Measurements from ENCODE around the gene RIC3.

Gene RIC3

DNA sequence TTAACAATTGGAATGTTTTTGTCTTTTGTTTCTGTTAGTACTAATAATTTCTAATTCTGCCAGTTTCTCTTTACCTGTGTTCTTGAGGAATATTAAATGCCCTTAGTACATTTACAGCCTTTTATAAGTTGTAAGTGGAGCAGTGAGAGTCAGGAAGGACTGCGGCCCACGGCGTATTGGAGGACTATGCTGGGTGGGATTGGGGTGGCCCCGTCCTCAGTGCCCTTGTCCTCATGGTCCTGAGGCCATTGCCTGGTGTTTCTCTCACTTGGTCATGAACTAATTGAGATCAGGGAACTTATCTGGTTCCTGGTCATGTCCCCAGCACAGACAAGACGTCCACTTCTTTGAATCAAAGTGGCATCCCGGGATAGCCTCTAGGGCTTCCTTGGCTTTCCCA lies 84.5 kb downstream of the RIC3 start:
- H3K36me3 ChIP-seq (ENCODE audit: control insufficient read depth in 1 of 2, insufficient read depth in 2 of 2, low read depth in 1 of 2, low read length in 2 of 2): no peaks in the 10 kb centered on the region
- WGBS: 96% methylated on average over 6 of the region's 6 CpGs

DNA sequence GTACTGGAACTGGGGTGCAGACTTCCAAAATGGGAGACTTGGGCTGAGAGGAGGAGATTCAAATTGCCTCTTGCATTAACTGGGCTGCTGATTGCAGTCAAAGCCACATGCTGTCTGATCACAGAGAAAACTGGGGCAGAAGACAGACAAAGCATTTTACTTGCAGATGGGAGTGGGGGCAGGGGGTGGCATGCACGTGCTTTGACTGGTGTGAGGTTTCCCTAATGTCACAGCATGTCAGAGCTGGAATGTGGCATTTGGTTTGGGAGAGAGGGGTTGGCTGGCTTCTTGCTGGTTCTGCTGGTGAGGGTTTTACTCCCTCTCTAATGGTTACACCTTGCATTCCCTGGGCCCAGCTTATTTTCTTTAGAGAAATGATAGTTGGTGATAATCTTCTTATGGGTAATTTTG lies 84.9 kb downstream of the RIC3 start:
- Histone ChIP-seq H3K27me3 (ENCODE audit: control insufficient read depth in 1 of 2, insufficient read depth in 1 of 2, low read length in 2 of 2) (peaks cover 0 to 76% of the 10 kb centered on the region in 2 experiments), H3K18ac (ENCODE audit: low read depth in 1 of 2, low read length in 2 of 2) (no peak overlapping the region), H3K4me2 (ENCODE audit: low read length, poor library complexity, severe bottlenecking) (no peak overlapping the region), H3K4me1 (ENCODE audit: control insufficient read depth, insufficient read depth, low read depth, low read length) (peaks cover 12% of the 10 kb centered on the region), H2BK120ac (ENCODE audit: low read depth, low read length) (no peak overlapping the region), H3K23ac (ENCODE audit: low read length in 2 of 2) (no peak overlapping the region), H4K91ac (ENCODE audit: low read length) (peak overlapping the region; percentile 10), H2BK12ac (ENCODE audit: low read length in 2 of 2) (no peak overlapping the region), H4K8ac (ENCODE audit: low read length) (no peak overlapping the region), H3K9ac (ENCODE audit: low read length) (no peak overlapping the region), H2AFZ (ENCODE audit: low read depth, low read length) (no peak overlapping the region), H2AK5ac (ENCODE audit: low read length, severe bottlenecking) (no peak overlapping the region), H3K14ac (ENCODE audit: low read length in 2 of 2) (no peak overlapping the region), H3K9me3 (ENCODE audit: control insufficient read depth, low read length) (no peaks in the 10 kb centered on the region), H3K27ac (ENCODE audit: low read length, poor library complexity, severe bottlenecking) (no peak overlapping the region), H3K36me3 (ENCODE audit: control insufficient read depth in 1 of 2, insufficient read depth in 2 of 2, low read depth in 1 of 2, low read length in 2 of 2) (no peaks in the 10 kb centered on the region), H3K4ac (ENCODE audit: low read depth in 1 of 2, low read length in 2 of 2) (no peak overlapping the region), H3K4me3 (ENCODE audit: insufficient read depth in 1 of 2, low read depth in 1 of 2, low read length in 2 of 2) (no peak overlapping the region), H2BK5ac (ENCODE audit: low read depth, low read length, poor library complexity, severe bottlenecking) (no peak overlapping the region), H3K79me1 (replicated peaks; ENCODE audit: low read length, poor library complexity, severe bottlenecking) (no peaks in the 10 kb centered on the region), H2BK15ac (ENCODE audit: low read depth, poor library complexity, severe bottlenecking) (no peak overlapping the region)
- 19% methylated on average over 1 of the region's 1 CpG for WGBS
- no peak for DNase-seq

More for the DNA sequence above, 84.5 kb downstream of the RIC3 start:
- no peak overlapping the region for H3K4me3 ChIP-seq (ENCODE audit: insufficient read depth in 1 of 2, low read depth in 1 of 2, low read length in 2 of 2)
- H3K9me3 ChIP-seq (ENCODE audit: control insufficient read depth, low read length): no peaks in the 10 kb centered on the region
- H4K8ac ChIP-seq (ENCODE audit: low read length): no peak overlapping the region
- H3K27ac ChIP-seq (ENCODE audit: low read length, poor library complexity, severe bottlenecking): no peak overlapping the region
- DNase-seq: no peak
- H2BK12ac ChIP-seq (ENCODE audit: low read length in 2 of 2): no peak overlapping the region
- H3K9ac ChIP-seq (ENCODE audit: low read length): no peak overlapping the region
- H3K4ac ChIP-seq (ENCODE audit: low read depth in 1 of 2, low read length in 2 of 2): no peak overlapping the region
- H4K91ac ChIP-seq (ENCODE audit: low read length): no peak overlapping the region
- H3K4me1 ChIP-seq (ENCODE audit: control insufficient read depth, insufficient read depth, low read depth, low read length): peaks cover 12% of the 10 kb centered on the region
- H3K27me3 ChIP-seq (ENCODE audit: control insufficient read depth in 1 of 2, insufficient read depth in 1 of 2, low read length in 2 of 2): peaks cover 0 to 71% of the 10 kb centered on the region in 2 experiments
- H2BK15ac ChIP-seq (ENCODE audit: low read depth, poor library complexity, severe bottlenecking): no peak overlapping the region
- no peak overlapping the region for H2AFZ ChIP-seq (ENCODE audit: low read depth, low read length)
- H3K18ac ChIP-seq (ENCODE audit: low read depth in 1 of 2, low read length in 2 of 2): no peak overlapping the region
- H2AK5ac ChIP-seq (ENCODE audit: low read length, severe bottlenecking): no peak overlapping the region
- H3K14ac ChIP-seq (ENCODE audit: low read length in 2 of 2): no peak overlapping the region
- no peak overlapping the region for H3K23ac ChIP-seq (ENCODE audit: low read length in 2 of 2)
- H2BK5ac ChIP-seq (ENCODE audit: low read depth, low read length, poor library complexity, severe bottlenecking): no peak overlapping the region
- no peak overlapping the region for H2BK120ac ChIP-seq (ENCODE audit: low read depth, low read length)
- no peaks in the 10 kb centered on the region for H3K79me1 ChIP-seq (replicated peaks; ENCODE audit: low read length, poor library complexity, severe bottlenecking)
- H3K4me2 ChIP-seq (ENCODE audit: low read length, poor library complexity, severe bottlenecking): no peak overlapping the region

DNA sequence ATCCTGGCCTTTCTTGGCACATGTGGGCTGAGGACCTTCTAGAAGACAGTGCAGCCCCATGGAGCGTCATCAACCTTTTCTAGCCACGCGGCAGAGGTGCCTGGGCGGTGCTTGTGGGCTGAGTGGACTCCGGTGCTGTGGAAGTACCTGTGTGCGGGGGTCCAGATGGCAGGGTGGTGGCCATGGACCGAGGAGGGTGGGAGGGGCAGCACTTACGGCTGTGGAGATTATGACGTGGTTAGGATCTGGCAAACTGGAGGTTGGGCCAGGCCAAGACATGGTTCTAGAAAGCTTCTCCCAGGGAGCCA lies 85.8 kb downstream of the RIC3 start:
- no peak overlapping the region for H4K8ac ChIP-seq (ENCODE audit: low read length)
- H3K14ac ChIP-seq (ENCODE audit: low read length in 2 of 2): peak overlapping the region in 1 of 2 experiments; percentile 26

DNA sequence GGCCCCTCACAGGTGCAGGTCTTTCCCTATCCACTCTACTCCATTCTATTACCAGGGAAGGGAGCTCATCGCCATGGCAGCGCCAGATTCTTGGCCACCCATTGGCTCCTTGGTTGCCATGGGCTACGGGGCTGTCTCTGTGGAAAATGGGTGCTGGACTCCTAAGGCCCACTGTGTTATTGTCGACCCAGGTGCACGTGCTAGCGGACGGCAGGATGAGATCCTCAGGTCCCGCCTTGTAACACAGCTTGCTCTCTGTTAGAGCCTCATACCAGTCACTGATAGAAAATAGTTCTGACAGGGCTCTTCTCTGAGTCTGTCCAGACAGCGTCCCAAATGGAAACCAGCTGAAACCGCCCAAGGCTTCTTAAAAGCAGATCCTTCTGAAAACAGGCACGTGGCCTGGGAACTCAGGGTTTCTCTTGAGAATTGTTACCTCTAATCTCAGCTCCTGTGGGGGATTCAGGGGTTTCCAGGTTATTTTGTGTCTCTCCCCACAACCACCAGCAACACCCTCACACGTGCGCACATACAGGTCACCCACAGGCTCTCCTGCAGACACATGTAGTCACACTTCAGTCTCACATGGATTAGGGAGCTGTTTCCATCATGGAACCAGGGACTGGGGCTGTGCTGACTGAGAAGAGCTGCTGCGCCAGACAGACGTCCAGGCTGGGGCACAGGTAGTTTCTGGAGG lies 86.3 kb downstream of the RIC3 start:
- H2BK15ac ChIP-seq (ENCODE audit: low read depth, poor library complexity, severe bottlenecking): no peak overlapping the region

More for the DNA sequence above, 85.8 kb downstream of the RIC3 start:
- no peaks in the 10 kb centered on the region for H3K36me3 ChIP-seq (ENCODE audit: control insufficient read depth in 1 of 2, insufficient read depth in 2 of 2, low read depth in 1 of 2, low read length in 2 of 2)
- H3K9ac ChIP-seq (ENCODE audit: low read length): peak overlapping the region; percentile 42
- H3K9me3 ChIP-seq (ENCODE audit: control insufficient read depth, low read length): no peaks in the 10 kb centered on the region
- no peak overlapping the region for H3K4me3 ChIP-seq (ENCODE audit: insufficient read depth in 1 of 2, low read depth in 1 of 2, low read length in 2 of 2)
- H2BK120ac ChIP-seq (ENCODE audit: low read depth, low read length): no peak overlapping the region
- H2BK15ac ChIP-seq (ENCODE audit: low read depth, poor library complexity, severe bottlenecking): no peak overlapping the region
- no peaks in the 10 kb centered on the region for H3K79me1 ChIP-seq (replicated peaks; ENCODE audit: low read length, poor library complexity, severe bottlenecking)
- 83% methylated on average over 9 of the region's 9 CpGs for WGBS
- no peak overlapping the region for H2BK12ac ChIP-seq (ENCODE audit: low read length in 2 of 2)
- no peak overlapping the region for H3K27ac ChIP-seq (ENCODE audit: low read length, poor library complexity, severe bottlenecking)
- H2AK5ac ChIP-seq (ENCODE audit: low read length, severe bottlenecking): no peak overlapping the region
- no peak overlapping the region for H3K23ac ChIP-seq (ENCODE audit: low read length in 2 of 2)
- no peak overlapping the region for H2BK5ac ChIP-seq (ENCODE audit: low read depth, low read length, poor library complexity, severe bottlenecking)
- H2AFZ ChIP-seq (ENCODE audit: low read depth, low read length): no peak overlapping the region
- H4K91ac ChIP-seq (ENCODE audit: low read length): no peak overlapping the region
- peaks cover 12% of the 10 kb centered on the region for H3K4me1 ChIP-seq (ENCODE audit: control insufficient read depth, insufficient read depth, low read depth, low read length)
- no peak for DNase-seq
- H3K18ac ChIP-seq (ENCODE audit: low read depth in 1 of 2, low read length in 2 of 2): no peak overlapping the region
- H3K4ac ChIP-seq (ENCODE audit: low read depth in 1 of 2, low read length in 2 of 2): no peak overlapping the region
- no peak overlapping the region for H3K4me2 ChIP-seq (ENCODE audit: low read length, poor library complexity, severe bottlenecking)
- peaks cover 0 to 75% of the 10 kb centered on the region in 2 experiments for H3K27me3 ChIP-seq (ENCODE audit: control insufficient read depth in 1 of 2, insufficient read depth in 1 of 2, low read length in 2 of 2)

More for the DNA sequence above, 86.3 kb downstream of the RIC3 start:
- Histone ChIP-seq H3K4me1 (ENCODE audit: control insufficient read depth, insufficient read depth, low read depth, low read length) (peaks cover 12% of the 10 kb centered on the region), H4K91ac (ENCODE audit: low read length) (no peak overlapping the region), H3K79me1 (replicated peaks; ENCODE audit: low read length, poor library complexity, severe bottlenecking) (no peaks in the 10 kb centered on the region), H3K36me3 (ENCODE audit: control insufficient read depth in 1 of 2, insufficient read depth in 2 of 2, low read depth in 1 of 2, low read length in 2 of 2) (no peaks in the 10 kb centered on the region), H2AFZ (ENCODE audit: low read depth, low read length) (no peak overlapping the region), H3K9me3 (ENCODE audit: control insufficient read depth, low read length) (no peaks in the 10 kb centered on the region), H2BK5ac (ENCODE audit: low read depth, low read length, poor library complexity, severe bottlenecking) (no peak overlapping the region), H3K4me3 (ENCODE audit: insufficient read depth in 1 of 2, low read depth in 1 of 2, low read length in 2 of 2) (peak overlapping the region in 1 of 2 experiments; percentile 77), H3K4me2 (ENCODE audit: low read length, poor library complexity, severe bottlenecking) (no peak overlapping the region), H2BK120ac (ENCODE audit: low read depth, low read length) (no peak overlapping the region), H3K4ac (ENCODE audit: low read depth in 1 of 2, low read length in 2 of 2) (no peak overlapping the region), H3K18ac (ENCODE audit: low read depth in 1 of 2, low read length in 2 of 2) (no peak overlapping the region), H3K9ac (ENCODE audit: low read length) (peak overlapping the region; percentile 42), H3K23ac (ENCODE audit: low read length in 2 of 2) (no peak overlapping the region), H3K27me3 (ENCODE audit: control insufficient read depth in 1 of 2, insufficient read depth in 1 of 2, low read length in 2 of 2) (peaks cover 0 to 77% of the 10 kb centered on the region in 2 experiments), H2BK12ac (ENCODE audit: low read length in 2 of 2) (no peak overlapping the region), H3K27ac (ENCODE audit: low read length, poor library complexity, severe bottlenecking) (no peak overlapping the region), H2AK5ac (ENCODE audit: low read length, severe bottlenecking) (no peak overlapping the region), H4K8ac (ENCODE audit: low read length) (no peak overlapping the region), H3K14ac (ENCODE audit: low read length in 2 of 2) (no peak overlapping the region)
- DNase-seq: no peak
- 87% methylated on average over 15 of the region's 15 CpGs for WGBS

Measured in mesenchymal stem cell (in vitro differentiated cells and primary cell).